Right lobe of liver (tissue), 4 donors: ENCODE measurements around the gene CPT1A.

Experiments
- POLR2A ChIP-seq: fragments of 450-650 bp; IDR thresholded peaks from one replicate; pipeline ENCODE4 v1.6.1; 2017; ENCODE audit warnings: antibody characterized with exemption, mild to moderate bottlenecking
- TF ChIP-seq, protein P1 (sequence below), 4 donors: fragments of 200-600 bp in 3 of 4; fragments of 450-650 bp in 1 of 4; IDR thresholded peaks; one replicate each; pipeline versions ENCODE4 v1.5.1 to v1.8.0; 2016 to 2022; ENCODE audit warnings: antibody characterized with exemption in 4 of 4, mild to moderate bottlenecking in 2 of 4
- donor health status: DM: no; HTN: no; CAD: no.
- donor health status: DM: no; HTN: no; CAD: no.
- donor health status: DM: no; HTN: yes; CAD: no.

DNA sequence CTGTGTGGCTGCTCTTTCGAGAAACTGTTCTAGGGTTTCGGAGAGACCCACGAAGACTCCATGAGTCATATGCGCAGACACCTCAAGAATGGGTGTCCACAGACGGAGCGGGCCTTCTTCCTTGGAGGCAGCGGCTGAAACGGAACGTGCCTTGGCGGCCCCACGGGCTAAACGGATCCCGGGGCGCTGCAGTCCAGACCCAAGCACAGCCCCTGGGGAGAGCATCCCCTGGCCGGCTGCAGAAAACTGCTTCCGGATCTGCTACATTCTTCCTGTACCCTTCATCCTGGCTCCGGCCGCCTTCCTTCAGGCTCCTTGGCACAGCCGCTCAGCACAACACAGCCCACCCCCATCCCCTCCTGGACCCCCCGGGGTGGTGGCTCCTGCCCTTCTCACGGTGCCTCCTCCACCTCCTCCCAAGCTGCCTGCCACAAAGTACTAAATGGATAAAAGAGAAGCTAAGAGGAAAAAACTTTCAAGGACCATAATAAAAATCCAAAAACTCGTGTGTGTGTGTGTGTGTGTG is 25.4 kb downstream of the CPT1A start:
- no peak for TF ChIP-seq POLR2A
- TF ChIP-seq, protein P1, sequence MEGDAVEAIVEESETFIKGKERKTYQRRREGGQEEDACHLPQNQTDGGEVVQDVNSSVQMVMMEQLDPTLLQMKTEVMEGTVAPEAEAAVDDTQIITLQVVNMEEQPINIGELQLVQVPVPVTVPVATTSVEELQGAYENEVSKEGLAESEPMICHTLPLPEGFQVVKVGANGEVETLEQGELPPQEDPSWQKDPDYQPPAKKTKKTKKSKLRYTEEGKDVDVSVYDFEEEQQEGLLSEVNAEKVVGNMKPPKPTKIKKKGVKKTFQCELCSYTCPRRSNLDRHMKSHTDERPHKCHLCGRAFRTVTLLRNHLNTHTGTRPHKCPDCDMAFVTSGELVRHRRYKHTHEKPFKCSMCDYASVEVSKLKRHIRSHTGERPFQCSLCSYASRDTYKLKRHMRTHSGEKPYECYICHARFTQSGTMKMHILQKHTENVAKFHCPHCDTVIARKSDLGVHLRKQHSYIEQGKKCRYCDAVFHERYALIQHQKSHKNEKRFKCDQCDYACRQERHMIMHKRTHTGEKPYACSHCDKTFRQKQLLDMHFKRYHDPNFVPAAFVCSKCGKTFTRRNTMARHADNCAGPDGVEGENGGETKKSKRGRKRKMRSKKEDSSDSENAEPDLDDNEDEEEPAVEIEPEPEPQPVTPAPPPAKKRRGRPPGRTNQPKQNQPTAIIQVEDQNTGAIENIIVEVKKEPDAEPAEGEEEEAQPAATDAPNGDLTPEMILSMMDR (IDR thresholded peaks at IDR 0.05), result no peak
